Measurements from ENCODE around the gene GGA1.

GGA1 gene

GRCh38 chr22:37627545-37627944 is 18.9 kb downstream of the GGA1 start:
- no peak for DNase-seq (ENCODE audit: low read depth, low spot score)

GRCh38 chr22:37628830-37629229 is 20.2 kb downstream of the GGA1 start:
- no peak for DNase-seq (ENCODE audit: low read depth, low spot score)

- no peak for DNase-seq (ENCODE audit: low read depth, low spot score)
These were observed 21.3 kb downstream of the GGA1 start for GRCh38 chr22:37629928-37630327.

- DNase-seq (ENCODE audit: low read depth, low spot score): no peak
These were observed 22.3 kb downstream of the GGA1 start for GRCh38 chr22:37630839-37631435.

- no peak for DNase-seq (ENCODE audit: low read depth, low spot score)
These were observed 23.0 kb downstream of the GGA1 start for GRCh38 chr22:37631448-37632173.

- no peak for DNase-seq (ENCODE audit: low read depth, low spot score)
These were observed 23.8 kb downstream of the GGA1 start for GRCh38 chr22:37632174-37633088.

- no peak for DNase-seq (ENCODE audit: low read depth, low spot score)
These were observed 24.5 kb downstream of the GGA1 start for GRCh38 chr22:37633089-37633624.

GRCh38 chr22:37633625-37634416 is 25.2 kb downstream of the GGA1 start:
- DNase-seq (ENCODE audit: low read depth, low spot score): peak; percentile 94

GRCh38 chr22:37634417-37634924 is 25.8 kb downstream of the GGA1 start:
- peak; percentile 38 for DNase-seq (ENCODE audit: low read depth, low spot score)

- no peak for DNase-seq (ENCODE audit: low read depth, low spot score)
These were observed 26.5 kb downstream of the GGA1 start for GRCh38 chr22:37635157-37635556.

GRCh38 chr22:37636186-37636948 is 27.7 kb downstream of the GGA1 start:
- DNase-seq (ENCODE audit: low read depth, low spot score): peak; percentile 86

- DNase-seq (ENCODE audit: low read depth, low spot score): no peak
These were observed 28.3 kb downstream of the GGA1 start for GRCh38 chr22:37636949-37637273.

GRCh38 chr22:37638391-37639069 is 29.9 kb downstream of the GGA1 start:
- no peak for DNase-seq (ENCODE audit: low read depth, low spot score)

GRCh38 chr22:37639070-37639760 is 30.6 kb downstream of the GGA1 start, which contains the start of gene SH3BP1:
Gene SH3BP1, plus strand, starts transcription at chr22:37639669. Its CDS starts 119 bp downstream, at chr22:37639788.
- peak; percentile 62 for DNase-seq (ENCODE audit: low read depth, low spot score)

- DNase-seq (ENCODE audit: low read depth, low spot score): no peak
These were observed 31.3 kb downstream of the GGA1 start for GRCh38 chr22:37639771-37640590.

GRCh38 chr22:37640591-37641560 is 32.2 kb downstream of the GGA1 start:
- no peak for DNase-seq (ENCODE audit: low read depth, low spot score)

- DNase-seq (ENCODE audit: low read depth, low spot score): no peak
These were observed 32.9 kb downstream of the GGA1 start for GRCh38 chr22:37641561-37641949.
